ENCODE measurements around the gene SPPL3.

DNA sequence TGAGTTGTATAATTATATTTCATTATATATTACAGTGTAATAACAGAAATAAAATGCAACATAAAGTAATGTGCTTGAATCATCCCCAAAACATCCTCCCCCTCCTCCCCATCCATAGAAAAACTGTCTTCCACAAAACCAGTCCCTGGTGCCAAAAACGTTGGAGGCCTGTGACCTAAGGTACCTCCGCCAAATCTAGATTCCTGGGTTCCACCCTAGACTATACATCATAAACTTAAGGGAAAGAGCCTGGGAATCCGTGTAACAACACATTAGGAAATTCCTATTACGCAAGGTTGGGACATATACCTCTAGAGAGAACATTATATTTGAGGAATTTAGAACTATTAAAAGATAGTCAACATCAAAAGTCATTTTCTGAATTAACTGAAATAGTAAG lies 38.0 kb downstream of the SPPL3 start:
- TF ChIP-seq, protein P1, sequence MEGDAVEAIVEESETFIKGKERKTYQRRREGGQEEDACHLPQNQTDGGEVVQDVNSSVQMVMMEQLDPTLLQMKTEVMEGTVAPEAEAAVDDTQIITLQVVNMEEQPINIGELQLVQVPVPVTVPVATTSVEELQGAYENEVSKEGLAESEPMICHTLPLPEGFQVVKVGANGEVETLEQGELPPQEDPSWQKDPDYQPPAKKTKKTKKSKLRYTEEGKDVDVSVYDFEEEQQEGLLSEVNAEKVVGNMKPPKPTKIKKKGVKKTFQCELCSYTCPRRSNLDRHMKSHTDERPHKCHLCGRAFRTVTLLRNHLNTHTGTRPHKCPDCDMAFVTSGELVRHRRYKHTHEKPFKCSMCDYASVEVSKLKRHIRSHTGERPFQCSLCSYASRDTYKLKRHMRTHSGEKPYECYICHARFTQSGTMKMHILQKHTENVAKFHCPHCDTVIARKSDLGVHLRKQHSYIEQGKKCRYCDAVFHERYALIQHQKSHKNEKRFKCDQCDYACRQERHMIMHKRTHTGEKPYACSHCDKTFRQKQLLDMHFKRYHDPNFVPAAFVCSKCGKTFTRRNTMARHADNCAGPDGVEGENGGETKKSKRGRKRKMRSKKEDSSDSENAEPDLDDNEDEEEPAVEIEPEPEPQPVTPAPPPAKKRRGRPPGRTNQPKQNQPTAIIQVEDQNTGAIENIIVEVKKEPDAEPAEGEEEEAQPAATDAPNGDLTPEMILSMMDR (conservative IDR thresholded peaks at IDR 0.05; ENCODE audit: low read depth, low read length) = no peak
- no peak for TF ChIP-seq EZH2 (IDR thresholded peaks at IDR 0.05; ENCODE audit: low read length, unreplicated experiment)

Measured in PC-3 (cell line).